H1 (cell line): ENCODE measurements around the gene SNAPIN.

ENCODE experiments used
- CHD2 ChIP-seq: IDR thresholded peaks from 2 replicates; pipeline ENCODE4 v1.6.1; 2012; ENCODE audit warnings: low read length, improper control_type of control experiment
- CREB1 ChIP-seq: IDR thresholded peaks from 2 replicates; pipeline ENCODE4 v1.6.1; 2012; ENCODE audit warnings: inconsistent platforms
- CTCF ChIP-seq, 3 experiments: IDR thresholded peaks; 1 replicate in 2 of 3; 2 replicates in 1 of 3; pipeline versions ENCODE4 v1.5.1 to v1.6.1; 2011; ENCODE audit warnings: low read length in 3 of 3, mild to moderate bottlenecking in 3 of 3, inconsistent platforms in 2 of 3, low read depth in 1 of 3, moderate library complexity in 1 of 3; ENCODE audit not compliant: insufficient read depth in 1 of 3; ENCODE audit errors: control extremely low read depth in 1 of 3
- FOSL1 ChIP-seq: IDR thresholded peaks from 2 replicates; pipeline ENCODE4 v1.6.1; 2011; ENCODE audit warnings: mild to moderate bottlenecking, low read depth, low read length, moderate library complexity; ENCODE audit not compliant: insufficient read depth
- GTF2F1 ChIP-seq: IDR thresholded peaks from 2 replicates; pipeline ENCODE4 v1.6.1; 2012; ENCODE audit warnings: low read depth, low read length, improper control_type of control experiment, borderline replicate concordance
- MAFK ChIP-seq: IDR thresholded peaks from 2 replicates; pipeline ENCODE4 v1.6.1; 2012; ENCODE audit warnings: low read depth, mild to moderate bottlenecking, improper control_type of control experiment, low read length
- MAX ChIP-seq: IDR thresholded peaks from 2 replicates; pipeline ENCODE4 v1.6.1; 2012; ENCODE audit warnings: inconsistent platforms
- POLR2A ChIP-seq, 2 experiments: IDR thresholded peaks; 1 replicate in 1 of 2; 2 replicates in 1 of 2; pipeline ENCODE4 v1.6.1; 2011; ENCODE audit warnings: low read depth in 2 of 2, low read length in 2 of 2, mild to moderate bottlenecking in 2 of 2; ENCODE audit errors: control extremely low read depth in 1 of 2
- TAF1 ChIP-seq: IDR thresholded peaks from 2 replicates; pipeline ENCODE4 v1.6.1; 2011; ENCODE audit warnings: mild to moderate bottlenecking, low read depth, low read length
- TCF12 ChIP-seq: IDR thresholded peaks from 2 replicates; pipeline ENCODE4 v1.6.1; 2011; ENCODE audit warnings: low read depth, mild to moderate bottlenecking, low read length

- TF ChIP-seq CTCF (IDR thresholded peaks at IDR 0.05; ENCODE audit: control extremely low read depth in 1 of 3, insufficient read depth in 1 of 3, low read depth in 1 of 3, low read length in 3 of 3), result no peak
- no peak for TF ChIP-seq TCF12
- no peak for TF ChIP-seq MAFK
- no peak for TF ChIP-seq FOSL1
- no peak for TF ChIP-seq TAF1
- no peak for TF ChIP-seq CREB1
- no peak for TF ChIP-seq CHD2
- no peak for TF ChIP-seq GTF2F1
- TF ChIP-seq POLR2A (IDR thresholded peaks at IDR 0.05; ENCODE audit: control extremely low read depth in 1 of 2, low read depth in 2 of 2, low read length in 2 of 2), result no peak
- TF ChIP-seq MAX, result no peak
Measured at GRCh38 chr1:153696741-153697140, 38.2 kb downstream of the SNAPIN start.
